ENCODE measurements around the gene BIRC3.

DNA sequence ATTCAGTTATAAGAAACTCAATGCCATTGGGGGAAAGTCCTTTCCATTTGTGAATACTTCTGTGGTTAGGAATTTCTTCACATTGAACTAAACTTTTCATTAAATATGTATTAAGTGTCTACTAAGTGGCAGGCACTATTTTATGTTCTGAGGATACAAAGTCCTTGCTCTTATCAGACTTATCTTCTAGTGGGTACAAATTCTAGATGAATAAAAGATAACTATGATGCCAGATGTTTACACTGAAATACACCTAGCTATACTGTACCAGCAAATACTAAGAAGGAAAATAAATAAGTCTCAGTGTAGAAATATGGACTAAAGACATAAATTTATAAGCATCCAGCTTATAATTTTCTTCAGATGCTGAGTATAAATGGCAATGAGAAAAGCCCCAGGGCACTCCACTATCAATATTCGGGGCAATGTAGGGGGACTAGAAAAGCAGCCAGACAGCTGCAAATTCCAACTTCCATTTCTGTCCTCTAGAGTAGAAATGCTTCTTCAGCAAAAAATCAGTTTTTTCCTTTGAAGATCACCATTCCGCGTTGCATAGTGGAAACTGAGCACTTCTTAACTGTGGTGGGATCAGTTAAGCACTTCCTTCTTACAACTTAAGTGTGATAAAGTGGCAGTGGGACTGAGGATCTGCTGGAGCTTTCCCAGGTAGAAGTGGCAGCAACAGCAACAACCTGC lies 11.8 kb upstream of the BIRC3 start:
- TF ChIP-seq, protein P1, sequence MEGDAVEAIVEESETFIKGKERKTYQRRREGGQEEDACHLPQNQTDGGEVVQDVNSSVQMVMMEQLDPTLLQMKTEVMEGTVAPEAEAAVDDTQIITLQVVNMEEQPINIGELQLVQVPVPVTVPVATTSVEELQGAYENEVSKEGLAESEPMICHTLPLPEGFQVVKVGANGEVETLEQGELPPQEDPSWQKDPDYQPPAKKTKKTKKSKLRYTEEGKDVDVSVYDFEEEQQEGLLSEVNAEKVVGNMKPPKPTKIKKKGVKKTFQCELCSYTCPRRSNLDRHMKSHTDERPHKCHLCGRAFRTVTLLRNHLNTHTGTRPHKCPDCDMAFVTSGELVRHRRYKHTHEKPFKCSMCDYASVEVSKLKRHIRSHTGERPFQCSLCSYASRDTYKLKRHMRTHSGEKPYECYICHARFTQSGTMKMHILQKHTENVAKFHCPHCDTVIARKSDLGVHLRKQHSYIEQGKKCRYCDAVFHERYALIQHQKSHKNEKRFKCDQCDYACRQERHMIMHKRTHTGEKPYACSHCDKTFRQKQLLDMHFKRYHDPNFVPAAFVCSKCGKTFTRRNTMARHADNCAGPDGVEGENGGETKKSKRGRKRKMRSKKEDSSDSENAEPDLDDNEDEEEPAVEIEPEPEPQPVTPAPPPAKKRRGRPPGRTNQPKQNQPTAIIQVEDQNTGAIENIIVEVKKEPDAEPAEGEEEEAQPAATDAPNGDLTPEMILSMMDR (IDR thresholded peaks at IDR 0.05): no peak
- TF ChIP-seq POLR2A (IDR thresholded peaks at IDR 0.05) (no peak), POLR2AphosphoS5 (IDR thresholded peaks at IDR 0.05) (no peak), EP300 (IDR thresholded peaks at IDR 0.05) (no peak)

Data from gastroesophageal sphincter (tissue), 3 donors.